Erythroblast (primary cell): ENCODE data around the gene KHDC4.

Source experiments
- GATA1 ChIP-seq: IDR thresholded peaks from 2 replicates; pipeline ENCODE4 v1.6.1; 2011; ENCODE audit warnings: low read depth, mild to moderate bottlenecking, control low read depth, low read length, moderate library complexity
- POLR2A ChIP-seq: IDR thresholded peaks from 2 replicates; pipeline ENCODE4 v1.6.1; 2011; ENCODE audit warnings: mild to moderate bottlenecking, low read length

DNA sequence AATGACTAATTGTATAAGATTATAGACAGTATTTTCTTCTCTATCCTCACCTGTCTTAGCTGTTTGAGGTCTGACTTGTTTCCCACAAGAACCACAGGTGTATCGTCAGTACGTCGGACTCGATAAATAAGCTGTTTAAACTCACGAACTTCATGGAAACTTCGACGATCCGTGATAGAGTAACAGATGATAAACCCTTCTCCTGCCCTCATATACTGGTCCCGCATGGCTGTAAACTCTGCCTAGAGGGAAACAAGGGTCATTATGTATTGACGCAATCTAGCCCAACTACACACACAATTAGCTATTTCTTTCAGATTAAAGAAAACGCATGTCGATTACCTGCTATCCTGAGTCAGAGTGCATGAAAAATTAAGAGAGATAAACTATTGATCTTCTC, 30.0 kb downstream of the KHDC4 start:
- TF ChIP-seq POLR2A (no peak), GATA1 (no peak)
